ENCODE results near the gene ENTPD8.

Gene ENTPD8

GRCh38 chr9:137465000-137465719, 24.0 kb upstream of the ENTPD8 start:
- no peak for TF ChIP-seq ZNF274 (IDR thresholded peaks at IDR 0.05; ENCODE audit: low read depth, low read length)
- no peak overlapping the region for H3K4me3 ChIP-seq (ENCODE audit: low read length)

GRCh38 chr9:137464291-137464999, 23.3 kb upstream of the ENTPD8 start:
- H3K4me3 ChIP-seq (ENCODE audit: low read length) = no peak overlapping the region
- TF ChIP-seq ZNF274 (IDR thresholded peaks at IDR 0.05; ENCODE audit: low read depth, low read length) = no peak

- no peak for TF ChIP-seq ZNF274 (IDR thresholded peaks at IDR 0.05; ENCODE audit: low read depth, low read length)
- H3K4me3 ChIP-seq (ENCODE audit: low read length) = no peak overlapping the region
Observed at GRCh38 chr9:137463931-137464290, 22.8 kb upstream of the ENTPD8 start.

GRCh38 chr9:137462986-137463930, 22.1 kb upstream of the ENTPD8 start:
- H3K4me3 ChIP-seq (ENCODE audit: low read length) = no peak overlapping the region
- TF ChIP-seq ZNF274 (IDR thresholded peaks at IDR 0.05; ENCODE audit: low read depth, low read length) = no peak

- TF ChIP-seq ZNF274 (IDR thresholded peaks at IDR 0.05; ENCODE audit: low read depth, low read length) = no peak
- H3K4me3 ChIP-seq (ENCODE audit: low read length) = no peak overlapping the region; the same call in 1 of the 2 replicates
Observed at GRCh38 chr9:137462396-137462985, 21.3 kb upstream of the ENTPD8 start.

GRCh38 chr9:137461663-137462395, 20.7 kb upstream of the ENTPD8 start:
- no peak for TF ChIP-seq ZNF274 (IDR thresholded peaks at IDR 0.05; ENCODE audit: low read depth, low read length)
- no peak overlapping the region; the same call in 1 of the 2 replicates for H3K4me3 ChIP-seq (ENCODE audit: low read length)

GRCh38 chr9:137461316-137461662, 20.1 kb upstream of the ENTPD8 start:
- H3K4me3 ChIP-seq (ENCODE audit: low read length) = no peak overlapping the region

GRCh38 chr9:137460363-137461315, 19.5 kb upstream of the ENTPD8 start:
- TF ChIP-seq ZNF274 (IDR thresholded peaks at IDR 0.05; ENCODE audit: low read depth, low read length) = no peak
- no peak overlapping the region for H3K4me3 ChIP-seq (ENCODE audit: low read length)

More at GRCh38 chr9:137461316-137461662, 20.1 kb upstream of the ENTPD8 start:
- TF ChIP-seq ZNF274 (IDR thresholded peaks at IDR 0.05; ENCODE audit: low read depth, low read length) = no peak

- peak overlapping the region; percentile 46; the same call in 1 of the 2 replicates for H3K4me3 ChIP-seq (ENCODE audit: low read length)
- no peak for TF ChIP-seq ZNF274 (IDR thresholded peaks at IDR 0.05; ENCODE audit: low read depth, low read length)
Observed at GRCh38 chr9:137459601-137460362, 18.6 kb upstream of the ENTPD8 start.

GRCh38 chr9:137459152-137459600, 18.0 kb upstream of the ENTPD8 start, which contains the start of gene NSMF:
Gene NSMF (minus strand): TSS chr9:137459334. CDS start chr9:137459102, 232 bp downstream.
- H3K4me3 ChIP-seq (ENCODE audit: low read length) = peak within 1 kb of the TSS; percentile 71
- TF ChIP-seq ZNF274 (IDR thresholded peaks at IDR 0.05; ENCODE audit: low read depth, low read length) = no peak
